RPMI8226 (cell line): ENCODE measurements around the gene SPON1.

Source experiments
- DNase-seq: peaks from one replicate; pipeline ENCODE4 v3.0.0-alpha.2; 2015

Gene SPON1

GRCh38 chr11:14202251-14203196, 240.0 kb downstream of the SPON1 start:
- DNase-seq = peak; percentile 6

GRCh38 chr11:14203321-14203720, 240.8 kb downstream of the SPON1 start:
- DNase-seq = no peak

DNA sequence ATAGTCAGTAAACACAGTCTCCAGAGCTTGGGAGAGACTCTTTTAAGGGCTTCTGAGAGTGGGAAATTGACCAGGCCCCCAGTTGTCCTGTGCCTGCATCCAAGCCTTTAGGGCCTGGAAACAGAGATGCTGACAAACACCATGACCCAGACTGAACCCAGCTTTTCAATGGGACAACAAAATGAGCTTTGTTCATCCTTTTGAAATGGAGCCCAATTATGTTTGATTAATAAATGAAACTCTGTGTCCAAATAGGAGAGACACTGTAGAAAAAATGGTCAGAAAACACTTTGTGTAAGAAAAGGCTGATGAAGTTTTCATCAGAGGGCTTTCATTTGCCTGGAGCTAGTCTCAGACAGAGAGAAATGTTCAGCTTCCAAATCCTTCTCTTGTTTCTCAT, 250.5 kb downstream of the SPON1 start:
- no peak for DNase-seq

DNA sequence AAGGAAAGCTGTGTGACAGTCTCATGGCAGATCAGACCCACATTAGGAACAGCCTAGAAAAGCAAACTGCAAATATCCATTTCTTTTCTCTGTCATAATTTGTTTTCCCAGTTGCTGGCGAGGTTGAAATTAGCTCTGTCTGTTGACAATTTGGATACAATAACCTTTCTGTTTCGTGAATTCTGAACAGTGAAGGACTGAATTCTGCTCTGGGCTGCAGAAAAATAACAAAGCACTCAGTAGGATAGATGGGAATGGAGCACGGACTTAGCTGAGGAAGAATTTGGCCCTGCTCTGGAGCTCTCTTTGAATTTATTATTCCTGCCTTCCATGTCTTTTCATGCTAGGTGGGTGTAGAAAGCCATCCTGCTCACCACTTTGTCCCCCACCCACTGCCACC, 256.2 kb downstream of the SPON1 start:
- DNase-seq = no peak

DNA sequence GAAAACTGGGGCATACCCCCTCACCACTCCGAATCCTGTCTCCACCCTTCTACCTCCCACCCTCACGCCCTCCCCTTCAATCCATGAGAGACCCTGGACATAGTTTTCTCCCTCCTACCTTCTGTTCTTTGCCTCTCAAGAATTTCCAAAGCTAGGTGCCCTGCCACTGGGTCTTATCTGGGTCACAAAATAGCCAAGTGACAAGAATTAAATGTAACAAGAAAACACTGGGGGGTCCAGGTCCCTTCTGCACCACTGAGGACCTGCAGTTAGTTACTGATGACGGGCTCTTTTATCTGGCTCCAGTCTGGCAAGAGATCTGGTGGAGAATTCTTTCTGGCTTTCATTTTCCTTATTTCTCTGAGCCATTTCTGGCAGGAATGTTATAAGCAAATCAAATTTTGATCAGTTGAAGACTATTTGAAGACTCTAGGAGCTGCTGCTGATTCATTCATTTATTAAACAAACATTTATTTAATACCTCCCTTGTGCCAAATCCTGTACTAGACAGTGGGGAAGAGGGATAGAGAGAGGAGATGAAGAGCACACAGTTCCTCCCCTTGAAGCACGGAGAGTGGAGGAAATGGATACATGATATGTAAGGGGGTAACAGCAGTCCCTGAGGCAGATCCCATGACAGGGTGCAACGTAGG, 261.2 kb downstream of the SPON1 start:
- DNase-seq = no peak

DNA sequence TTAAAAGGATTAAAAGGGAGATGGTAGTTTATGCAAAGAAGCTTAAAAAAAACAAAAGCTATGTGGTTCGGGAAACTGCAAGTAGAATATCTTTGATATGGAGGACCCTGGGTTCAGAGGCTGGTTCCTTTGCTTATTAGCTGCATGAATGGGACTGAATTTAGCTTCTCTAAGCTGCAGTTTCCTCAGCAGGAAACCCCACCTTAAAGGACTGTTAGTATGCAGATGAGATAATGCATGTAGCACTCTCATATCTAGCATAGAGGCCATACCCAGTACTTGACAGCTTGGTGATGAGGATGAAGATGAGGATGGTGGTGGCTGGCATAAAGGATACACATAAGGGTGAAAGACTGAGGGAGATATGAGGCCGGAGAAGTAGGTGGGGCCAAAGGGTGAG, 261.9 kb downstream of the SPON1 start:
- DNase-seq = no peak

GRCh38 chr11:14225666-14226065, 263.1 kb downstream of the SPON1 start:
- DNase-seq = no peak

DNA sequence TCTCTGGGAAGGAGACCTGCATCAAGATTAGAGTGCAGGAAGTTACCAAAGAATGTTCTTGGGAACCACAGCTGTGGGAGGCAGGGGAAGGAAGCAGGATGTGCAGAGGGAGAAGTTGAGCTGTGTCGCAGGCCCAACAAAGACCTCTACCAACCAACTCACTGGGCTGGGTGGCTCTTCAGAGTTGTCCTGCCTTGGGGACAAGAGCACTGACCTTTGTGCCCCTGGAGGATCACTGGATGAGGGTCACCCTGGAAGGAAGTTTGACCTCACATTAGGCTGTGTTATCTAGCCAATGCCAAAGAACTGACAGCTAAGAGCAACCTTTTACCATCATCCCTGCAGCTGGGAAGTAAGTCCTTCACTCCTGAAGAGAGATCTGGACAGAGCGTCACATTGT, 265.8 kb downstream of the SPON1 start:
- no peak for DNase-seq

DNA sequence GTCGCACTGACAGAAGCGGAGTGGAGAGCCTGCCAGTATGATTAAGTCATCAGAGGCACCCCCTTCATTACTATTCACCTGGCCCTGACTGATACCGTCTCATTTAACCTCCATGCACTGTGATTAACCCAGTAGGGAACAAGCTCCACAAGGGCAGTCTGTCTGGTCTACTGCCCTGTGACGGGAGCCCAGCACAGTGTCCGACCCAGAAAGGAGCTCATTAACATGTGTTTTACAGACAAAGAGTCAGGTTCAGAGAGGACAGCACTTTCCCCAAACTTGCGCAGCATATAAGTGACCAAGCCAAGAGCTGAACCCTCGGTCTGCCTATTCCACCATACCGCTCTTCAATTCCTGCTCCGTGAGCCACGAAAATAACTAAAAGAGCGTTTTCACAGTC, 266.9 kb downstream of the SPON1 start:
- no peak for DNase-seq

GRCh38 chr11:14230407-14230806, 267.9 kb downstream of the SPON1 start:
- DNase-seq = no peak

- no peak for DNase-seq
These were observed 270.1 kb downstream of the SPON1 start for GRCh38 chr11:14232652-14233051.

GRCh38 chr11:14234446-14234845, 271.9 kb downstream of the SPON1 start:
- DNase-seq = no peak

DNA sequence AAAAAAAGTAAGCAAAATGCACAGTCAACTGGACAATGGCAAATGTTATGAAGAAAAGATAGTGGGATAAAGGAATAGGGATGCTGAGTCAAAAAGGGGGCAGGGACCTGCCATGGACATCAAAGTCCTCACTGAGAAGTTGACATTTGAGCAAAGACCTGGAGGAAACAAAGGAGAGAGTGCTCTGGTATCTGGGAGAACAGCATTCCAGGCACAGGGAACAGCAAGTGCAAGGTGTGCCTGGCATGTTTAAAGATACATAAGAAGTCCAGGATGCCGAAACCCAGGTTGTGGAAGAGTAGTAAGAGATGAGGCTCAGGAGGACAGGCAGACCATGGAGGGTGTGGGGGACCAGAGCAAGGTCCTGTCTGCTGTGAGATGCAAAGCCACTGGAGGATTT, 273.2 kb downstream of the SPON1 start:
- DNase-seq = no peak

GRCh38 chr11:14237444-14237961, 275.0 kb downstream of the SPON1 start:
- DNase-seq = peak; percentile 45

GRCh38 chr11:14240221-14240620, 277.7 kb downstream of the SPON1 start:
- DNase-seq = no peak

- DNase-seq = no peak
These were observed 278.4 kb downstream of the SPON1 start for GRCh38 chr11:14240951-14241350.

DNA sequence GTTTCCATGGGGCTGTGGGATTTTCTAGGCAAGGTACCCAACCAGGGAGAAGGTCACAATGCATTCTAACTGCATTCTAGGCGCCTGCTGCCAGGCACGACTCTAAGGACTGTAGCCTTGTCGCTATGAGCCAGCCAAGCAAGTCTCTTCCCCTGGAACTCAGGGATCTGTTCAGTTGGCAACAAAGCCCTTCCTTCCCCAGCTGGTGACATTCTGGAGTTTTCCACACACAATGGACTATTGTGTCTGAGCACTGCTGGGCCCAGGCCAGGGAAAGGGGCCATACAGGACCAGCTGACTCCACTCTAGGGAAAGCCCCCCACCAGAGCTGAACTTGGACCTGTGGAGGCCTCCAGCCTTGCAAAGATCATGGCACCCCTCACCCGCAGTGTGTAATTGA, 279.7 kb downstream of the SPON1 start:
- no peak for DNase-seq

GRCh38 chr11:14242733-14243132, 280.2 kb downstream of the SPON1 start:
- no peak for DNase-seq

DNA sequence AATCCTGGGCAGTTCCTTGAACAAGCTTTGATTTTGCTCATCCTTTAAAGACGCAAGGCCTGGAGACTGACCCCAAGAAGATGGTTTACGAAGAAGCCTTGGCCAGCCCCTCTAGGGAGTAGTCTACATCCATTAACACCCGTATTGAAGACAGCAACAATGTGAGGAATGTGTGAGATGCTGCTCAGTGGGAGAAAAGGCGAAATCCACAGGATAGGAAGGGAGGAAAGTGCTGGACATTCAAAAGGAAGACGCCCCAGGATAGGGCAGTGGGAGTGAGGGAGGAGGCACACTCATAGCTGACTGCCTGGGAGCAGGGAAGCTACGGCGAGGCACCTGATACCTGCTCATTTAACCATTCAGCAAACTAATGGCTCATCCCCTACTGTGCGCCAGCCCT, 282.4 kb downstream of the SPON1 start:
- no peak for DNase-seq

DNA sequence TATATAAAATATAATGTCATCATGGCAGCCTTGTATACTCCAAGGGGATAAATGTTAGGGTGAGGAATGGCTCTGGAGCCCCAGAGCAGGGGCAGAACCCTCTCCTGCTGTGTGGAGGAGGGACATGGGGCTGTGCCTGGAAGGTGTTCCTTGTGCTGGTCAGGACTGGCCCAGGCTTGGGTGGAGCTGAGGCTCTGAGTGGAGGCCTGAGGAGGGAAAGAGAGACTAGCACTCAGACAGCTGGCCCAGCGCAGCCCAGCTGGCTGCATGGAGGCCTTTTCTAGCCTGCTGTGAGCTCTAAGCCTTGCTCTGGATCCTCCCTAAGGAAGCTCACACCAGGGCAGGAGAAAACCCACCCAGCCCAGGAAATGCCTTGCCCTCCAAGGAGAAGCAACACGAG, 282.9 kb downstream of the SPON1 start:
- no peak for DNase-seq

DNA sequence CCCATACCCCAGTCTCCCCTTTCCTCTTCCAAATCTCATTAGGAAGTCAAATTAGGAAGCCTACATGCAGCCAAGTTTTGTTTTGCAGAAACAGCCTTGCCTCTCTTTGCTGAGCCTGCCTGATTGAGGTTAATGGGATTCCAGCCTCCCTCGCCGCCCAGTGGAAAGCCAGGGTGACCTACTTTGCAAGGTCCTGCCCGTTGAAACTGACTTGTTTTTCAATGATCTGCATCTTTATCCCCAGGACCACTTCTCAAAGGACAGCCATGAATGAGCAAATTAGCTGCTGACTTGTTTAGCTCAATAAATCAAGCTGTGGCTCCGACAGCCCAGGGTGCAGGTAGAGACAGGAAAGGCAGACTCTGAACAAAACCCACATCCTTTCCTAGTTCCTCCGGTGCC, 286.1 kb downstream of the SPON1 start:
- DNase-seq = no peak

DNA sequence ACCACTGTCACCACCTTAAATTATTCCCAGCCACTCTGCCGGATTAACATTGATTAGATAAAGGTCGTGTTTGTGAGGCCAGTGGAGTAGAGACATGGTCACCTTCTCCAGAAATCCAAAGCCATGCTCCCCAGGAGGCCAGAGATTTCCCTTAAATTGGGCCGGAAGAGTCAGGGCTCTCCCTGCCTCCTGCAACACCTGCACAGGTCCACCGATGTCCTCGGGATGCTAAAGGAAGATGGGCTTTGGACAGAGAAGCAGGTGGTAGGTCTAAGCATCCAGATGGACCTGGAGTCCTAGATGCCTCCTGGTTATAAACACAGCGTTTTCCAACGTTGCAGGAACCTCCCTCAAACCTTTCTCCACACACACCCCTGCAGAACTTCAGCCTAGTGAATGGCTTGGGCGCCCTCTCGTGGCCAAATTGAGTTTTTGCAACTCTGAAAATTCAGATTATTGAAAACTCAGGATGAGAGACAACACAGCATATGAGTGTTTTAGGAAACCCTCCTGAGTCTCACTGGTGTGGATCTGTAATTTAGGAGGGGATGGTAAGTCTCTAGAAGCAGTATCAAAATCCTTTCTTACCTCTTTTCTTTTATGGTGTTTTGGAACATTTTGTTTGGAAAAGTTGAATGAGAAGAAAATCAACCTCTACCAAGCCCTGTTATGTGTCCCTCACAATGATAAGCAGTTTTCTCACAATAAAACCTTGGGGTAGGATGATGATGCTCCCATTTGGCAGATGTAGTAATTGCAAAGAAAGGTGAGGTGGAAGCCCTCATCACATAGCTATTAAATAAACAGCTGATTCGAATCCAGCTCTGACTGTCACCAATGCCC, 286.8 kb downstream of the SPON1 start:
- peak; percentile 35 for DNase-seq

GRCh38 chr11:14251754-14252153, 289.2 kb downstream of the SPON1 start:
- no peak for DNase-seq
